ENCODE measurements around the gene RASAL3.

RASAL3 gene

DNA sequence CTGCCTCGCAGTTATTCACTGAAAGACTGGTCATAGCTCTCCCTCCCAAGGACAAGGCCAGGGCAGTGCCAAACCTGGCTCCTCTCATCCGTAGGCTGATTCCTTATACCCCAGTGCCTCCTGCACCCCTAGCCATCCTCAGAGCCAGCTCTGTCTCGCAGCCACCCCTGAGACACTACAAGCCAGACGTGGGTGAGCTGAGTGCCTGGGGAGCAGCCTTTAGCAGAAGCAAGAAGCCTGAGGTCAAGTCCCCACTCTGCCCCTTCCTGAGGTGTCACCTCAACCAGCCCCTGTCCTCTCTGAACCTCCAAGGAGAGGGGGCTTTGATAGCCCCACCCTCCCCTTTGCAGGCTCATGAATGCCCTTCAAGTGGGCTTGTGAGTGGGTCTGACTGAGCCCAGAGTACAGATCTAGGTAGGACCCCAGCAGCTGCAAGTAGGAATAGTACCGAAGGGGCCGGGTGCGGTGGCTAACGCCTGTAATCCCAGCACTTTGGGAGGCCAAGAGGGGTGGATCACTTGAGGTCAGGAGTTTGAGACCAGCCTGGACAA lies 30.8 kb downstream of the RASAL3 start:
- TF ChIP-seq, protein P1, sequence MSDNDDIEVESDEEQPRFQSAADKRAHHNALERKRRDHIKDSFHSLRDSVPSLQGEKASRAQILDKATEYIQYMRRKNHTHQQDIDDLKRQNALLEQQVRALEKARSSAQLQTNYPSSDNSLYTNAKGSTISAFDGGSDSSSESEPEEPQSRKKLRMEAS (IDR thresholded peaks at IDR 0.05; ENCODE audit: low read depth, low read length): no peak
- TF ChIP-seq, protein P2, sequence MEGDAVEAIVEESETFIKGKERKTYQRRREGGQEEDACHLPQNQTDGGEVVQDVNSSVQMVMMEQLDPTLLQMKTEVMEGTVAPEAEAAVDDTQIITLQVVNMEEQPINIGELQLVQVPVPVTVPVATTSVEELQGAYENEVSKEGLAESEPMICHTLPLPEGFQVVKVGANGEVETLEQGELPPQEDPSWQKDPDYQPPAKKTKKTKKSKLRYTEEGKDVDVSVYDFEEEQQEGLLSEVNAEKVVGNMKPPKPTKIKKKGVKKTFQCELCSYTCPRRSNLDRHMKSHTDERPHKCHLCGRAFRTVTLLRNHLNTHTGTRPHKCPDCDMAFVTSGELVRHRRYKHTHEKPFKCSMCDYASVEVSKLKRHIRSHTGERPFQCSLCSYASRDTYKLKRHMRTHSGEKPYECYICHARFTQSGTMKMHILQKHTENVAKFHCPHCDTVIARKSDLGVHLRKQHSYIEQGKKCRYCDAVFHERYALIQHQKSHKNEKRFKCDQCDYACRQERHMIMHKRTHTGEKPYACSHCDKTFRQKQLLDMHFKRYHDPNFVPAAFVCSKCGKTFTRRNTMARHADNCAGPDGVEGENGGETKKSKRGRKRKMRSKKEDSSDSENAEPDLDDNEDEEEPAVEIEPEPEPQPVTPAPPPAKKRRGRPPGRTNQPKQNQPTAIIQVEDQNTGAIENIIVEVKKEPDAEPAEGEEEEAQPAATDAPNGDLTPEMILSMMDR (IDR thresholded peaks at IDR 0.05; ENCODE audit: low read depth, low read length): no peak
- TF ChIP-seq POLR2A (IDR thresholded peaks at IDR 0.05; ENCODE audit: extremely low read depth, insufficient read length): no peak
- no peak for TF ChIP-seq MYC (IDR thresholded peaks at IDR 0.05; ENCODE audit: low read depth, low read length)
- no peak for DNase-seq (ENCODE audit: low read depth)
- H3K4me3 ChIP-seq (ENCODE audit: low read depth, low read length): peak overlapping the region; percentile 68

DNA sequence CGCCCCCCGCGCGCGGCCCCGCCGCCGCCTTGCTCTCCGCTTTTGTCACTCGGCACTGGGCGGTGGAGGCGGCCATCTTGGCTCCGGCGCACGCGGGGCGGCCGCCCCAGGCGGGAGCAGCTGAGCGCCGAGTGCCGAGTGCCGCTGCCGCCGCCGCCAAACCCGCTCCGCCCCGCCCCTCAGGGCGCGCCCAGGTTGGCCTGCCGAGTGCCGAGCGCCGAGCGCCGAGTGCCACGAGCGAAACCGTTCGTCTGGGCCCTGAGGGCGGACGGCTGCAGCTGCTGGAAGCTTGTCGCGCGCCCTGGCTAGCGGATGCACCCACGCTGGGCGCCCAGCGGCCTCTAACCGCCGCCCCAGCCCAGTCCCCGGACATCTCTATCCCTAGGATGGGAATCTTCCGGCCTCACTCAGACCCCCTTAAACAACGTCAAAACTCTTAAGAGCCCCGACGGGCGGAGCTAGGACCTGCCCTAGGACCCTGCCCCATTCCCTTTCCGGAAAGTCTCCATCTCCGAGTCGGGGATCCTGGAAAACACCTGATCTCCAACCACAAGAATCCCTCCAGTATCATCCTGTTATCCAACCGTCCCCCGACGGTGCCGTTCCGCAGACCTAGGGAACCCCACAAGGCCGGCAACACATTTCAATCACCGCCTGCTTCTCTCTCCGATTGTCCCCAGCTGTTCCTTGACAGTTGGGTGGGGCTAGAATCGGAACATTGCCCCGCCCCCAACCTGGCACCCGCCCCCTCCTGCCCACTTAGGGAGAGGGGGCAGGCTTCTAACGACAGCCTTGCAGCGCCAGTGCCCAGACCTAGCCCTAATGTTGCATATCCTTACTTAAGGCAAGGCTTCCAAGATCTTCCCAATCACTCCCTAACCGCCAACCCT lies 31.5 kb downstream of the RASAL3 start:
- peak overlapping the region; percentile 68 for H3K4me3 ChIP-seq (ENCODE audit: low read depth, low read length)
- peak; percentile 93 for DNase-seq (ENCODE audit: low read depth)
- TF ChIP-seq POLR2A (IDR thresholded peaks at IDR 0.05; ENCODE audit: extremely low read depth, insufficient read length) (peak; percentile 51), MYC (IDR thresholded peaks at IDR 0.05; ENCODE audit: low read depth, low read length) (peak; percentile 89)
- TF ChIP-seq, protein P1 (IDR thresholded peaks at IDR 0.05; ENCODE audit: low read depth, low read length): peak; percentile 79
- TF ChIP-seq, protein P2 (IDR thresholded peaks at IDR 0.05; ENCODE audit: low read depth, low read length): no peak

DNA sequence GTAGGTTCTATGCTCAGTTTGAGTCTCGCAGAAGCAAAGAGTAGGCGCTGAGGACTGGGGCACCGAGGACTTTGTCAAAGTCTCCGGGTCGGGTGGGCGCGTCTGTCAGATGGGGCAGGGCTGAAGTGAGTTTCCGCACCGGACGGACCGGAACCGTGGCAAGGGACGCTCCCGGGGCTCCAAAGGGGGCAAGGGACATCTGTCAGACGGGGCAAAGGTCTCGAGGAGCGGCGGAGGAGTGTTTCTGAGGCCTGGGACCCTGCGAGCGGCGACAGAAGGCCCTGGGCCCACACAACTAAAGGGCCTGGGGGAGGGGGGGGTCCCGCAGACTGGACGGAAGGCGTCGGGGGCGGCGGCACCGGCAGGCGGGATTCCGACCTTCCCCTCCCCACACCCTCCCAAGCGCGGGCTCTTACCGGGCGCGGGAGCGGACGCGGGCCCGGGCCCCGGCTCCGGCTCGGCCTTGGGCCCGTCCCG lies 32.3 kb downstream of the RASAL3 start:
- TF ChIP-seq POLR2A (IDR thresholded peaks at IDR 0.05; ENCODE audit: extremely low read depth, insufficient read length) (no peak), MYC (IDR thresholded peaks at IDR 0.05; ENCODE audit: low read depth, low read length) (no peak)
- TF ChIP-seq, protein P1 (IDR thresholded peaks at IDR 0.05; ENCODE audit: low read depth, low read length): no peak
- TF ChIP-seq, protein P2 (IDR thresholded peaks at IDR 0.05; ENCODE audit: low read depth, low read length): no peak
- no peak for DNase-seq (ENCODE audit: low read depth)
- peak overlapping the region; percentile 84 for H3K4me3 ChIP-seq (ENCODE audit: low read depth, low read length)

DNA sequence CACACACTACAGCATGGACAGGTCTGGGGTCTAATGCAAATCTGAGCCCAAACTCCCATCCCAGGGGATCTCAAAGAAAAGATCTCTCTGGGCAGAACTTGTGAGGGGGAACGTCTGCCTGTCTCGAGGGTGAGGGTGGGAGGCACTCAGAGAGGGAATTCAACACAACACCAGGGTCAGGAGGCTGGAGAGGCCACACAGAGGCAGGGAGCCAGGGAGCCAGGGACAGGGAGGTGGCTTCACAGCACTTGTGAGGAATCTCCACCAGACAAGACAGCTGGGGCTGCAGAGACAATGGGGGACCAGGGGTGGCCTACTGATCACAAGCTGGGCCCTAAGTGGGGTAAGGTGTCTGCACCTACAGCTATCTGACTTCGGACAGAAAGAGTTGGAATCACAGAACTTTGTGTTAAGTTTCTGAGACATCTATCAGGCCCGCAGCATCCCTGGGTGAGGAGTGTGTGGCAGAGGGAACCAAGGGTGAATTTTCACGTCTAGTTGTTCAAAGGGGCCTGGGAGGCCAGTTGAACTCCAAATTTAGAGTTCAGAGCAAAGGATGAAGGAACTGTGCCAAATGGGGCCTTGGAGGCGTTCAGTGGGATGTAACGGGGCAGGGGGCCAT lies 32.8 kb downstream of the RASAL3 start:
- TF ChIP-seq, protein P1 (IDR thresholded peaks at IDR 0.05; ENCODE audit: low read depth, low read length): no peak
- TF ChIP-seq MYC (IDR thresholded peaks at IDR 0.05; ENCODE audit: low read depth, low read length): no peak
- TF ChIP-seq, protein P2 (IDR thresholded peaks at IDR 0.05; ENCODE audit: low read depth, low read length): no peak
- no peak for TF ChIP-seq POLR2A (IDR thresholded peaks at IDR 0.05; ENCODE audit: extremely low read depth, insufficient read length)
- H3K4me3 ChIP-seq (ENCODE audit: low read depth, low read length): peak overlapping the region; percentile 84
- no peak for DNase-seq (ENCODE audit: low read depth)

DNA sequence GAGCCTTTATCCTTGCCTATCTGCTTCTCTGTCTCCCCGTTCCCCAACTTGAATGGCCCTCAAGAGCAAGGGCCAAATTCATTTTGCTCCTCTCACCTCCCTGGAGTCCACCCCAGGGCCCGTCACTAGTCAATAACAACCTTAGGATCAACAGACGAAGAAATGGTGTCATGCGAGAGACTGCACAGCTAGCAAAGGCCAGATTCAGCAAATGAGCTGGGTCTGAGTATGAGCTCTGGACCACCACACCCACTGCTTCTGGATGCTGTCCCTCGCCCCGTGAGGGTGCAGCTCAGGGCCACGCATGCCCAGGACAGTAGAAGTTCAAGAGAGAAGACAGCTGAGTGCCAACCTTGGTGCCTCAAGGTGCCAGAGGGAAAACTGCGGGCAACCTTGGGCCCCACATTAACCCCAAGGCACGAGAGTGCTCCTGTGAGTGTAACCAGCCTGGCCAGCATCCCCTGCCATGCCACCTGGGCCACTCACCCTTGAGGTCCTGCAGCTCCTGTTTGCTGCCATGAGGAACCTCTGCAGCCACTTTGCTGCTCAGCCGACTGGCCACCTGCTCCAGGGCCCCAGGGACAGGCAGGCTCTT lies 33.7 kb downstream of the RASAL3 start:
- TF ChIP-seq POLR2A (IDR thresholded peaks at IDR 0.05; ENCODE audit: extremely low read depth, insufficient read length) (no peak), MYC (IDR thresholded peaks at IDR 0.05; ENCODE audit: low read depth, low read length) (no peak)
- TF ChIP-seq, protein P1 (IDR thresholded peaks at IDR 0.05; ENCODE audit: low read depth, low read length): no peak
- H3K4me3 ChIP-seq (ENCODE audit: low read depth, low read length): no peak overlapping the region

More for the DNA sequence above, 33.7 kb downstream of the RASAL3 start:
- no peak for DNase-seq (ENCODE audit: low read depth)

All from NB4 (cell line).